GM18858 (cell line): ENCODE results near the gene VTCN1.
"Not testable (repeated sequence)": the region's sequence is repeated elsewhere in the genome, so short reads cannot be mapped to it uniquely, and the experiment has no call there.

Experiments used
- ATAC-seq: cut with Tn5 transposase; IDR thresholded peaks from one replicate; pipeline ENCODE4 v1.9.1; 2021; ENCODE audit not compliant: unreplicated experiment

VTCN1 gene

GRCh38 chr1:117167402-117167801, 43.3 kb downstream of the VTCN1 start:
- ATAC-seq, result no peak

- no peak for ATAC-seq
These were observed 44.7 kb downstream of the VTCN1 start for GRCh38 chr1:117166076-117166475.

DNA sequence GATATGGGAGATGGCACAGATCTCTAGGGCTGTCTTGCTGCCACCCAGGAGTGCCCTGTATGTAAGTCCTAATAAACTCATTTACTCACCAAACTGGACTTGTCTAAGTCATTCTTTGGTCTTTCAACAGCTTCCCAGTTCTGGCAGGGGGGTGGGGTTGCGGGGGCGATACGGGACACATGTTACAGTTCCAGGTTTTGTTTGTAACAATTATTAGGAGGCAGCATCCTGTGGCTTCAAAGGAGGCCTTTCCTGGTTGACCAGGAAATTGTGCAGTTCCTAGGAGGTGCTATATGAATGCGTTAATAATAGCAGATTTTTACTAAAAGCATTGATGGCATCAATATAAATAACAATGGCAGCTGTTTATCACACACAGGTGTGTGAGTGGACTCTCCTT, 46.5 kb downstream of the VTCN1 start:
- no peak for ATAC-seq

DNA sequence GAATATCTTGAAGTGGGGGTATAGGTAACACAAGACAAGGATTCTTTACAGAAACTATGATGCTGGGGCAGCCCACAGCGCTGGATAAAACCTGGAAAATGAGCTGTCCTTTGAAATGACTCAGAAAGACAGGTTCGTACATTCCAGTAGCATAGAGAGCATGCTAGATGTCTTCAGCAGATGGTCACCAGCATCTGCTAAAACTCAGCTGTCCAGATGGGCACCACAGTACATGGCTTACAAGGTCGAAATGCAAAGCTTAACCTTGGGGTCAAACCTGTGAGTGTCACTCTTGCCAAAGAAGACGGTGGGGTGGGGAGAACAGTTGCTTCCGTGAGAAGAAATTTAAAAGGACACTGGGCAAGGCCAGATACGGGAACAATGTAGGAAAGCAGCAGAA, 47.9 kb downstream of the VTCN1 start:
- ATAC-seq, result no peak

GRCh38 chr1:117161887-117162286, 48.8 kb downstream of the VTCN1 start:
- ATAC-seq, result no peak

DNA sequence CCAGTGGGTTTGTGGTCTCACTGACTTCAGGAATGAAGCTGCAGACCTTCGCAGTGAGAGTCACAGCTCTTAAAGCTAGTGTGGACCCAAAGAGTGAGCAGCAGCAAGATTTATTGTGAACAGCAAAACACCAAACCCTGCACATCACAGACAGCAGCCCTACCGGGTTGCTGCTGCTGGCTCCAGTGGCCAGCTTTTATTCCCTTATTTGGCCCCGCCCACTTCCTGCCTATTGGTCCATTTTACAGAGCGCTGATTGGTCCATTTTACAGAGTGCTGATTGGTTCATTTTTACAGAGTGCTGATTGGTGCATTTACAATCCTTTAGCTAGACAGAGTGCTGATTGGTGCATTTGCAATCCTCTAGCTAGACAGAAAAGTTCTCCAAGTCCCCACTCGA, 59.4 kb downstream of the VTCN1 start:
- ATAC-seq, result not testable (repeated sequence)

DNA sequence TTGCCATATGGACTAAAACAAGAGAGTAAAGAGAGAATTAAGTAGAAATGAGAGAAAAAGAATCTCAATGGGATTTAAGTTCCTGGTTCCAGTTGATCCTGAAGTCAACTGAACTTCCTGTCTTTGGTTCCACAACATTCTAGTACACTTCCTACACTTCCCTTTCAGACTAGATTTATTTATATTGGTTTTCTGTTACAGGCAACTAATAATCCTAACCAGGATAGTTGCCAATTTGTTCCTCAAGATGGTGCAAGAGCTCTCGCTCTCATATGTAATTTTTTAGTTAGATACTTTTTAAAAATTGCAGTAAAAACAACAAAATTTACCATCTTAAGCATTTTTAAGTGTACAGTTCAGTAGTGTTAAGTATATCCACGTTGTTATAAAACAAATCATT, 60.4 kb downstream of the VTCN1 start:
- ATAC-seq, result no peak

GRCh38 chr1:117147856-117148588, 62.7 kb downstream of the VTCN1 start:
- no peak for ATAC-seq

- ATAC-seq, result no peak
These were observed 63.3 kb downstream of the VTCN1 start for GRCh38 chr1:117147341-117147831.

DNA sequence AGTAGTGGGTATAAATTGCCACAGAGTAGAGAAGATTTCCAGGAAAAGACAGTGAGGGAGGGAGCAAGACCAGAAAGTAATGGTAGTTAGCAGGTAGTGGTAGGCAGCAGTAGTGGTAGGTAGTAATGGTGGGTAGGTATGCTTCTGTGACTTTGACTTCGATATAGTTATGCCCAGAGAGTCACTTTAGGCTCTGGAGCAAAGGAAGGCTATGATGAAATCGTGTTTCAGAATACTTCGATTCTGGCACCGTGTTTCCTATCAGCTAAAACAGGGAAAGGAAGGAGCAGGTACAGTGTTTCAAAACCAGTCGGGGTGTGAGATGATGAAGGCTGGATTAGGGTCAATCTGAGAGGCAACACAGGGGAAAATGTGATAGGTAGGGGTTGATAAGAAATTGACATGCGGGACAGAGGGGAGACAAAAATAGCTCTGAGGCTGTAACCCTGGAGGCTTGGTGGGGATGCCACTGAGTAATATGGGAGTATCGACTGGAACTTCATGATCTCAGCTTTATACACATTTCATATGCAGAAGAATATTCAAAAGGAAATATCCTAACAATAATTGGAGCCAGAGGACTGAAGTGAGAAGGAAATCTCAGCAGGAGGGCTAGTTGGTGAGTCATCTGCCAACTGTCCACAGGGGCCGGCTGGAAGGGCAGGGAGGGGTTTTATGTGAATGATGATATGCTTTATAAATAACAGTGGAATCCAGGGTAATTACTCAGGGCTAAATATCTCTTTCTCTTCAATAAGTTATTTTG, 64.0 kb downstream of the VTCN1 start:
- no peak for ATAC-seq

GRCh38 chr1:117146072-117146471, 64.7 kb downstream of the VTCN1 start:
- no peak for ATAC-seq

DNA sequence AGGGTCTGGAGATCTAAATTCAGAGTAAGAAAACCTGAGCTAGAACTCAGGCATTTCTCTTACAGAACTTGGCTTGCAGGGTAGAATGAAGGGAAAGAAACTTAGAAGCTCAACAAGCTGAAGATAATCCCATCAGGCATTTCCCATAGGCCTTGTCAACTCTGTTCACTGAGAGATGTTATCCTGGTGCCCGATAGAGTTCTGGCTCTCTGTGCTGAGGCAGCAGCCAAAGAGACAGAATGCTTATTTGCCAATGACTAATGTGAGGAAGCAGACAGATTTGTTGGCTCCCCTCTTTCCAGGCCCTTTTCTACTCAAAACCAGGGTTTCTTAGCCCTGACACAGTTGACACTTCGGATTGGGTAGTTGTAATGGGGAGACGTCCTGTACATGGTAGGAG, 66.9 kb downstream of the VTCN1 start:
- no peak for ATAC-seq

DNA sequence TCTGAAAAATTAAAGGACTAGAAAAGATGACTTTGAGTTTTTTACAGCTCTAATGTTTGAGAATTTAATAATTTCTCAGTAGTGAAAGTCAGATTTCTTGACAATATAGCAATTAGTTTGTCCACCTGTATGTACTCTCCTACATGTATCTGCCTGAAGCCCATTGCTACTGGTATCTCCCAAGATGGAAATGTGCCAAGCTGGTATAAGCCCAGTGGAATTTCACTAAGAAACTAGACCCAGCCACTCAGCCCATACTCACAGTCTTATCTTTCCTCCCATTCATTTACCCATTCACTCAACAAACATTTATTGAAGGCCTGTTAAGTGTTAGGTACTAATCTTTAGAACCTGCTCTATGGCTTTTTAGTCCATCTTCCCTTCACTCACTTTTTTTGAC, 67.6 kb downstream of the VTCN1 start:
- ATAC-seq, result no peak

DNA sequence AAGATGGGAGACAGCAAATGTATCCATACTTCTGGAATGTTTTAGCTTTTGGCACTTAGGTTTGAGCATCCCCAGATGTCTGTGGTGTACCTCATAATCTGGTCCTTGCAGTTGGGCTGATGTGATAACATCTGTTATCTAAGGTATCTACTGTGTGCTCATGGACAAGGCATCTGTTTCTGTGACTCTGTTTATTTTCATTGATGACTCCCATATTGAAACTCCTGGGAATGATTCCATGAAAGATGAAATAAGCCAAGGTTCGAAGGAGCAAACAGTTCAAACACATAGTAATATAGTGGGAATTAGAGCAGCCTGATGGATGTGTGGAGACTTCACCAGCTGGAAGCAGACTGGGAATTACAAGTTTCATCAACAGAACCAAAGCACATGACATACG, 68.5 kb downstream of the VTCN1 start:
- no peak for ATAC-seq

- no peak for ATAC-seq
These were observed 72.2 kb downstream of the VTCN1 start for GRCh38 chr1:117138561-117138960.

GRCh38 chr1:117138106-117138505, 72.6 kb downstream of the VTCN1 start:
- ATAC-seq, result no peak

DNA sequence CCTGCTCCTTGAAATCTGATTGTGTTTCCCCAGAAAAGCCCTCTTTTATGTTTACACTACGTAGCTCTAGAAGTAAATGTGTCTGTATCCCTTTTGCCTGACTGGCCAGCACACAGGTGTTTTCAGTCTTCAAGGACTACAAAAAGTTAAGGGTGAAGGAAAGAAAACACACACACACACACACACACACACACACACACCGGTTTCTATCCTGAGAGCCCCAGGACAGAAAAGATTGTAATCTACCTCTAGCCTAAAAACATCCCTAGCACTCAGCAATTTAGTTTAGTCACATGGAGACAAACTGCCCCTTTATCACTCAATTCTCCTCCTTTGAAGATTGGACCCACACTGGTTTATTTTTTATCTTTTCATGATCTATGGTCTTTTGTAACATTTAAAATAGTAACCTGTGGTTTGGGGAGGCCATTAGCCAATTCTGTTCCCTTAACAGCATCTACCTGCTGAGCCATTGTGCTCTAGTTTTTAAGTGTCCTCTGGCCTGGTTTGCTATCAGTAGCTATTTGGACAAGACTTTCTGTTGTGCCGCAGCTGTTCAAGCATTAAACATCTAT, 73.4 kb downstream of the VTCN1 start:
- no peak for ATAC-seq

- ATAC-seq, result no peak
These were observed 74.0 kb downstream of the VTCN1 start for GRCh38 chr1:117136749-117137148.

DNA sequence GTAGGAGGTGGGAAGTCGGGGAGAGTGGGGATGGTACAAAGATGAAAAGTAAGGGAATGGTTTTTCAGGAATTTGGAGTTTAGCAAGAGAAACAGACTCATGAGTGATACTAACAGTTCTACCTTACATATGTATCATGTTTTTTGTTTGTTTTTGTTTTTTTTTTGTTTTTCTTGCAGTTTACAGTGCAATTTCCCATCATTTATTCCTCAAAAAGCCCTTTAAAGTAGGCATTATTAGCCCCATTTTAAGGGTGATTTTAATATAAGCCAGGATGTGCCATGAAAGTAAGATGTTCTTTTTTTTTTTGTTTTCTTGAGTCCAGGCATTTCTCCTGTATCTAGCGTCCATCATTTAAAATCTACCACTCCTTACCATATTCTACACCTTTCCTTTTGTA, 75.4 kb downstream of the VTCN1 start:
- no peak for ATAC-seq

DNA sequence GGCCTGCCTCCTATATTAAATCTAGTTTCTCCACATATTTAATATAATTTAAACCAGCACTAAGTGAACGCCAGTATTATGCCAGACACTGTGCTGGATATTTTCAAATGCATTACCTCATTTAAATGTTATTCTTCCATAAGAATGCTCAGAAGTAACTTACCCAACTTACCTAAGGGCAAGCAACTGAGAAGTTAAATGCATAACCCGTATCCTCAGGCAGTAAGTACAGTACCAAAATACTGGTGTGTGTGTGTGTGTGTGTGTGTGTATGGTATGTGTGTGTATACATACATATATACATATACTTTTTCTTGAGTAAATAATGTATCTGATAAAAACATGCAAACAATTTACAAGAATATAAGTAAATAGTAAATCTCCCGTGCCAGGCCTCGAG, 80.2 kb downstream of the VTCN1 start:
- no peak for ATAC-seq

DNA sequence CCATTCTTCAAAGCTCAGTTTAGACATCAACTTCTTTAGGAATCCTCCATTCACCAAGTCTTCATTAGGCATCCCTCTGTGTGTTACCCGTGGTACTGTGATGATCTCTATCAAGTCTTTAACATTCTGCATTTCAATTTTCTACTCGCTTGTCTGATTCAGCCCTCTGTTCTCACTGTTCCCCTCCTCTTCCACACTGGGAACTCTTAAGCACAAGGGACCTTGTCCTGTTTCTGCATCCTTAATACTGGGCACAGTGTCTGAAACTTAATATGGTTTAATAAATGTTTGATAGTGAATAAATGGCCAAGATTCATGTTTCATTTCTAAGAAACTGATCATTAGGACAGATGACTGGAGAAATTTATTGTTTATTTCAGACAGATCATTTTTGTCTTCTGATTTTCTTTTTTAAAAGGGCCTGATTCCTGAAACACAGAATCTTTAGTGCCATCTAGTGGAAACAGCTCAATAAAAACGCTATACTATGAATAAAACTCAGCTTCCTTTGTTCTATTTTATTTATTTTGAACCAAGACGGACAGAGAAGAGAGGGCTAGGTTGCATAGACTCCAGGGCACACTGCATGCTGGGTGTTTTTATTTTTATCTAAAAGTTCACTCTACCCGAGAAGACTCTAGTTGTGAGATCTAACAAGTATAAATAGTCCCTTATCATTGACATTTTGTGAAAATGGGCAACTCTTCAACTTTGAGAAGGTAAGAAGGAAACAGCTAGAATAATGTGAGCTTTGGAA, 82.2 kb downstream of the VTCN1 start:
- no peak for ATAC-seq
